CD14-positive monocyte (primary cell): ENCODE results near the gene PYROXD2. TPM values are rescaled to one million over a fixed set of nuclear protein-coding genes. Genes with fewer than 3 reads are reported as not detected.

Experiments used
- DNase-seq, 3 donors: peaks; one replicate each; pipeline ENCODE4 v3.0.0-alpha.2; 2011 to 2022
- H2AFZ ChIP-seq: 2 replicates; pipeline ENCODE4 v1.6.0; 2012; ENCODE audit warnings: mild to moderate bottlenecking, low read depth, low read length, inconsistent platforms; ENCODE audit not compliant: insufficient read depth, poor library complexity, severe bottlenecking
- H3K27ac ChIP-seq, 2 donors: 1 replicate in 1 of 2; 2 replicates in 1 of 2; pipeline ENCODE4 v1.5.1; 2012 to 2013; ENCODE audit warnings: low read length in 2 of 2, control low read depth in 1 of 2, inconsistent platforms in 1 of 2, low read depth in 1 of 2, mild to moderate bottlenecking in 1 of 2
- H3K27me3 ChIP-seq, 2 donors: one replicate each; pipeline versions ENCODE4 v1.6.0 to v1.6.1; 2011 to 2013; ENCODE audit warnings: low read length in 2 of 2; ENCODE audit not compliant: control insufficient read depth in 2 of 2, insufficient read depth in 2 of 2
- H3K36me3 ChIP-seq, 2 donors: replicated peaks in 1 of 2; 1 replicate in 1 of 2; 2 replicates in 1 of 2; pipeline versions ENCODE4 v1.5.1 to v1.6.1; 2012 to 2013; ENCODE audit warnings: low read length in 2 of 2, control low read depth in 1 of 2, inconsistent platforms in 1 of 2, mild to moderate bottlenecking in 1 of 2; ENCODE audit not compliant: insufficient read depth in 2 of 2, control insufficient read depth in 1 of 2
- H3K4me1 ChIP-seq, 2 donors: 1 replicate in 1 of 2; 2 replicates in 1 of 2; pipeline versions ENCODE4 v1.5.1 to v1.6.1; 2012 to 2013; ENCODE audit warnings: low read length in 2 of 2, control low read depth in 1 of 2, inconsistent platforms in 1 of 2, mild to moderate bottlenecking in 1 of 2, moderate library complexity in 1 of 2; ENCODE audit not compliant: insufficient read depth in 2 of 2, control insufficient read depth in 1 of 2
- H3K4me2 ChIP-seq: replicated peaks from 2 replicates; pipeline ENCODE3; 2012; ENCODE audit warnings: low read length, moderate library complexity, mild to moderate bottlenecking; ENCODE audit not compliant: poor library complexity, severe bottlenecking; ENCODE audit errors: extremely low read depth
- H3K4me3 ChIP-seq, 3 experiments: fragments of 200-600 bp in 1 of 3; sonication (generic) in 1 of 3; replicated peaks in 1 of 3; 1 replicate in 2 of 3; 2 replicates in 1 of 3; pipeline ENCODE4 v1.5.1; 2011 to 2013; ENCODE audit warnings: low read length in 3 of 3, mild to moderate bottlenecking in 3 of 3, control low read depth in 2 of 3, low read depth in 2 of 3, inconsistent platforms in 1 of 3, moderate library complexity in 1 of 3
- H3K79me2 ChIP-seq: 2 replicates; pipeline ENCODE4 v1.6.0; 2012; ENCODE audit warnings: mild to moderate bottlenecking, control low read depth, inconsistent platforms, low read length, moderate library complexity; ENCODE audit not compliant: insufficient read depth
- H3K9ac ChIP-seq: 2 replicates; pipeline ENCODE4 v1.6.0; 2017; ENCODE audit warnings: low read length, mild to moderate bottlenecking; ENCODE audit not compliant: insufficient read depth, poor library complexity, severe bottlenecking
- H3K9me3 ChIP-seq, 2 donors: replicated peaks in 1 of 2; 1 replicate in 1 of 2; 2 replicates in 1 of 2; pipeline versions ENCODE4 v1.5.1 to v1.6.1; 2012 to 2013; ENCODE audit warnings: low read length in 2 of 2, control low read depth in 1 of 2; ENCODE audit not compliant: control insufficient read depth in 1 of 2, insufficient read depth in 1 of 2
- H4K20me1 ChIP-seq: 2 replicates; pipeline ENCODE4 v1.6.0; 2012; ENCODE audit warnings: mild to moderate bottlenecking, low read length, control low read depth, moderate library complexity; ENCODE audit not compliant: insufficient read depth
- H3K27ac Mint-ChIP-seq, 7 donors: one replicate each; pipeline ENCODE4 v1.8.0; 2020; ENCODE audit warnings: mild to moderate bottlenecking in 7 of 7, mixed read lengths in 7 of 7, moderate library complexity in 6 of 7, inconsistent platforms in 2 of 7
- H3K27me3 Mint-ChIP-seq, 3 donors: one replicate each; pipeline ENCODE4 v1.8.0; 2021 to 2022; ENCODE audit warnings: low read depth in 3 of 3, mild to moderate bottlenecking in 3 of 3, mixed read lengths in 3 of 3, moderate library complexity in 3 of 3, inconsistent platforms in 1 of 3
- H3K36me3 Mint-ChIP-seq, 2 donors: one replicate each; pipeline ENCODE4 v1.8.0; 2020; ENCODE audit warnings: mixed read lengths in 2 of 2, inconsistent platforms in 1 of 2, mild to moderate bottlenecking in 1 of 2
- H3K4me1 Mint-ChIP-seq: one replicate; pipeline ENCODE4 v1.8.0; 2020; ENCODE audit warnings: mild to moderate bottlenecking, mixed read lengths
- H3K4me3 Mint-ChIP-seq, 2 donors: one replicate each; pipeline ENCODE4 v1.8.0; 2020; ENCODE audit warnings: mild to moderate bottlenecking in 2 of 2, mixed read lengths in 2 of 2, moderate library complexity in 1 of 2
- H3K9me3 Mint-ChIP-seq, 7 donors: one replicate each; pipeline ENCODE4 v1.8.0; 2020 to 2022; ENCODE audit warnings: mixed read lengths in 7 of 7, mild to moderate bottlenecking in 6 of 7, moderate library complexity in 6 of 7, inconsistent platforms in 2 of 7
- CTCF ChIP-seq: fragments of 200-600 bp; IDR thresholded peaks from one replicate; pipeline ENCODE4 v1.8.0; 2022; ENCODE audit warnings: antibody characterized with exemption, mild to moderate bottlenecking
- WGBS: methylation state at CpG from one replicate; pipeline ENCODE4 v1.1.5; 2013; ENCODE audit warnings: missing lambda C conversion rate; ENCODE audit not compliant: insufficient coverage; 5-methylcytosine and 5-hydroxymethylcytosine counted together
- intact Hi-C, 2 donors: fragments of 100-400 bp; cut with micrococcal nuclease; formaldehyde crosslinking; loops; one replicate each; pipeline versions ENCODE4 v1.15.0 to v1.15.1; 2023
- polyA plus RNA-seq, 3 donors: library from polyadenylated mRNA; depleted of rRNA in 1 of 3; unstranded in 2 of 3; stranded (reverse) in 1 of 3; fragments of 300-500 nt in 2 of 3; fragments of >200 nt in 1 of 3; fragmentation: Illumina TruSeq in 2 of 3; gene quantifications; 1 replicate in 2 of 3; 2 replicates in 1 of 3; pipeline ENCODE4 v1.2.3, GENCODE V29; 2012 to 2021

The PYROXD2 gene
- polyA plus RNA-seq, 3 donors, result 0.27 to 21.6 (median 1.00) TPM

DNA sequence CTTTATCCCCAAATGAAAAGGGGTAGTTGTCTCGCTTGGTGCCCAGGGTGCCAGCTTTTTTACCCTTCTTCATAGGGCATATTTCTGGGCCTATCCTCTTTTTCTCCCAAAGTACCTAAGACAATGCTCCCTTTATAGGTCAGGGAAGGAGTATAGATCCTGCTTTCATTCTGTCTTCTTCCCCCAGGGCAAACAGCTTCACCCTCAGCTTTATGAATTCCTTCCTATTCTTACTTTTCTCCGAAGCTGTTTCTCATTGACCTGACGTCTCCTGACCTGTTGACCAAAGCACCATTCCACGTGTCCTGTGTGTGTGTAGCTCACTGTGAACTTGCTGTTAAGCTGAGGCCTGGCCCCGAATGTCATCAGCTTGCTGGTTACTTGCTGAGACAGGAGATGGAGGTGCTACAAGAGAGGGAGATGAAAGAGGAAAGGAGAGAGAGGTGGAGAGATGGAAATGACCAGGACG is 48.9 kb downstream of the PYROXD2 start:
- Mint-ChIP-seq H3K4me1 (peaks cover 13% of the 10 kb centered on the region), H3K36me3 (no peaks in the 10 kb centered on the region), H3K27me3 (peaks cover 0 to 6% (median 4%) of the 10 kb centered on the region in 3 donors), H3K4me3 (no peak overlapping the region), H3K27ac (no peak overlapping the region), H3K9me3 (peaks cover 0 to 2% (median 0%) of the 10 kb centered on the region in 7 donors)
- intact Hi-C loops, result no loop called here
- TF ChIP-seq CTCF, result no peak
- Histone ChIP-seq H4K20me1 (no peaks in the 10 kb centered on the region), H3K9me3 (no peaks in the 10 kb centered on the region), H3K4me3 (no peak overlapping the region), H3K27ac (no peak overlapping the region), H3K4me2 (no peak overlapping the region), H3K36me3 (no peaks in the 10 kb centered on the region), H3K9ac (no peak overlapping the region), H3K79me2 (no peaks in the 10 kb centered on the region), H3K27me3 (no peaks in the 10 kb centered on the region), H3K4me1 (peaks cover 1 to 6% of the 10 kb centered on the region in 2 donors), H2AFZ (no peak overlapping the region)
- no peak for DNase-seq
- 96% methylated on average over 5 of the region's 6 CpGs for WGBS

GRCh38 chr10:98365406-98366061 is 49.4 kb downstream of the PYROXD2 start:
- Histone ChIP-seq H3K4me1 (peaks cover 2 to 8% of the 10 kb centered on the region in 2 donors), H3K9ac (no peak overlapping the region), H3K36me3 (no peaks in the 10 kb centered on the region), H3K4me2 (no peak overlapping the region), H2AFZ (no peak overlapping the region), H3K9me3 (no peaks in the 10 kb centered on the region), H3K27me3 (no peaks in the 10 kb centered on the region), H3K4me3 (no peak overlapping the region), H3K27ac (no peak overlapping the region), H3K79me2 (no peaks in the 10 kb centered on the region), H4K20me1 (no peaks in the 10 kb centered on the region)
- no peaks in the 10 kb centered on the region for H3K36me3 Mint-ChIP-seq
- peaks cover 0 to 2% (median 0%) of the 10 kb centered on the region in 7 donors for H3K9me3 Mint-ChIP-seq
- peaks cover 0 to 6% (median 4%) of the 10 kb centered on the region in 3 donors for H3K27me3 Mint-ChIP-seq
- peaks cover 11% of the 10 kb centered on the region for H3K4me1 Mint-ChIP-seq
- no peak overlapping the region for H3K4me3 Mint-ChIP-seq
- intact Hi-C loops, result no loop called here
- no peak for DNase-seq
- no peak for TF ChIP-seq CTCF
- H3K27ac Mint-ChIP-seq, result no peak overlapping the region
- WGBS, result 65% methylated on average over 18 of the region's 18 CpGs
